HEK293 (cell line): ENCODE data around the gene PRM1.

ENCODE experiments used
- CTCF ChIA-PET: fragments of 350-600 bp; formaldehyde crosslinking; extraction: SDS; loops from one replicate; lab custom pipeline; 2021; ENCODE audit warnings: antibody characterized with exemption; lab: Yijun Ruan, JAX
- POLR2A ChIA-PET: fragments of 300-600 bp; formaldehyde crosslinking; extraction: SDS; loops from one replicate; lab custom pipeline; 2020; ENCODE audit warnings: antibody characterized with exemption, inconsistent platforms; lab: Yijun Ruan, JAX
- H3K27ac ChIP-seq: fragments of 200-500 bp; sonication (Bioruptor generic); 2 replicates; pipeline ENCODE4 v1.5.1; 2014; ENCODE audit warnings: low read depth, low read length, control low read depth, inconsistent platforms; ENCODE audit errors: extremely low read depth
- H3K36me3 ChIP-seq, 2 experiments: fragments of 200-500 bp in 1 of 2; sonication (Bioruptor generic) in 1 of 2; 1 replicate in 1 of 2; 2 replicates in 1 of 2; pipeline ENCODE4 v1.5.1; 2014 to 2017; ENCODE audit warnings: inconsistent platforms in 2 of 2, low read length in 2 of 2; ENCODE audit not compliant: control insufficient read depth in 2 of 2, insufficient read depth in 1 of 2
- H3K4me1 ChIP-seq: fragments of 200-500 bp; sonication (Bioruptor generic); 2 replicates; pipeline ENCODE4 v1.5.1; 2014; ENCODE audit warnings: mild to moderate bottlenecking, low read length, inconsistent platforms; ENCODE audit not compliant: control insufficient read depth, insufficient read depth
- H3K4me3 ChIP-seq: 2 replicates; pipeline ENCODE4 v1.5.1; 2011; ENCODE audit warnings: low read depth, mild to moderate bottlenecking, control low read depth, low read length, moderate library complexity
- H3K9me3 ChIP-seq: fragments of 200-500 bp; sonication (Bioruptor generic); 2 replicates; pipeline ENCODE4 v1.5.1; 2014; ENCODE audit warnings: low read depth, low read length, inconsistent platforms; ENCODE audit not compliant: control insufficient read depth, insufficient read depth
- EGR2 ChIP-seq: fragments of 450-650 bp; formaldehyde crosslinking; IDR thresholded peaks from 2 replicates; pipeline ENCODE4 v1.5.1; 2016; ENCODE audit warnings: low read depth, missing biosample characterization, missing genetic modification characterization
- IKZF3 ChIP-seq: fragments of 450-650 bp; IDR thresholded peaks from 2 replicates; pipeline ENCODE4 v1.5.0; 2018; ENCODE audit warnings: missing biosample characterization, mild to moderate bottlenecking, missing genetic modification characterization, moderate library complexity
- PATZ1 ChIP-seq: fragments of 450-650 bp; formaldehyde crosslinking; IDR thresholded peaks from 2 replicates; pipeline ENCODE4 v1.5.1; 2016; ENCODE audit warnings: missing biosample characterization, missing genetic modification characterization
- SP3 ChIP-seq: fragments of 450-650 bp; formaldehyde crosslinking; IDR thresholded peaks from 2 replicates; pipeline ENCODE4 v1.5.1; 2016; ENCODE audit warnings: missing biosample characterization, missing genetic modification characterization
- ZNF18 ChIP-seq: fragments of 450-650 bp; formaldehyde crosslinking; IDR thresholded peaks from 2 replicates; pipeline ENCODE4 v1.5.1; 2016; ENCODE audit warnings: missing biosample characterization, missing genetic modification characterization
- ZNF239 ChIP-seq: fragments of 450-650 bp; formaldehyde crosslinking; IDR thresholded peaks from 2 replicates; pipeline ENCODE4 v1.5.1; 2016; ENCODE audit warnings: missing biosample characterization, missing genetic modification characterization
- ZNF292 ChIP-seq: fragments of 450-650 bp; formaldehyde crosslinking; IDR thresholded peaks from 2 replicates; pipeline ENCODE4 v1.5.1; 2016; ENCODE audit warnings: low read depth, missing biosample characterization, missing genetic modification characterization, borderline replicate concordance
- ZNF311 ChIP-seq: fragments of 450-650 bp; formaldehyde crosslinking; IDR thresholded peaks from 2 replicates; pipeline ENCODE4 v1.5.1; 2017; ENCODE audit warnings: missing biosample characterization, missing genetic modification characterization, borderline replicate concordance
- ZNF335 ChIP-seq: fragments of 450-650 bp; formaldehyde crosslinking; conservative IDR thresholded peaks from 2 replicates; pipeline ENCODE4 v1.5.1; 2016; ENCODE audit warnings: missing biosample characterization, missing genetic modification characterization
- ZNF366 ChIP-seq: fragments of 450-650 bp; formaldehyde crosslinking; conservative IDR thresholded peaks from 2 replicates; pipeline ENCODE4 v1.5.1; 2016; ENCODE audit warnings: missing biosample characterization, missing genetic modification characterization
- ZNF398 ChIP-seq: fragments of 450-650 bp; formaldehyde crosslinking; IDR thresholded peaks from 2 replicates; pipeline ENCODE4 v1.5.1; 2017; ENCODE audit warnings: missing biosample characterization, missing genetic modification characterization
- ZNF488 ChIP-seq: fragments of 450-650 bp; formaldehyde crosslinking; IDR thresholded peaks from 2 replicates; pipeline ENCODE4 v1.5.1; 2016; ENCODE audit warnings: missing biosample characterization, missing genetic modification characterization
- ZNF521 ChIP-seq: fragments of 450-650 bp; formaldehyde crosslinking; IDR thresholded peaks from 2 replicates; pipeline ENCODE4 v1.5.1; 2017; ENCODE audit warnings: missing biosample characterization, mild to moderate bottlenecking, missing genetic modification characterization
- ZNF624 ChIP-seq: fragments of 450-650 bp; formaldehyde crosslinking; IDR thresholded peaks from 2 replicates; pipeline ENCODE4 v1.5.1; 2017; ENCODE audit warnings: missing biosample characterization, missing genetic modification characterization
- ZNF664 ChIP-seq: fragments of 450-650 bp; formaldehyde crosslinking; IDR thresholded peaks from 2 replicates; pipeline ENCODE4 v1.5.1; 2016; ENCODE audit warnings: missing biosample characterization, missing genetic modification characterization
- ZNF791 ChIP-seq: fragments of 450-650 bp; formaldehyde crosslinking; IDR thresholded peaks from 2 replicates; pipeline ENCODE4 v1.5.1; 2016; ENCODE audit warnings: missing biosample characterization, missing genetic modification characterization
- ZSCAN16 ChIP-seq: fragments of 450-650 bp; formaldehyde crosslinking; IDR thresholded peaks from 2 replicates; pipeline ENCODE4 v1.5.1; 2016; ENCODE audit warnings: missing biosample characterization, missing genetic modification characterization

The PRM1 gene

GRCh38 chr16:11251525-11252481, 29.3 kb downstream of the PRM1 start (continued):
- TF ChIP-seq ZNF292 (tag by site-specific recombination): no peak
- no peak for TF ChIP-seq ZNF366
- TF ChIP-seq EGR2 (tag by site-specific recombination): peak; percentile 60; the same call in 1 of the 2 replicates
- no peak for TF ChIP-seq ZNF521 (tag by site-specific recombination)
- no peak for TF ChIP-seq ZNF624 (tag by site-specific recombination)
- TF ChIP-seq ZNF239 (tag by site-specific recombination): no peak
- TF ChIP-seq PATZ1 (tag by site-specific recombination): no peak; the same call in 1 of the 2 replicates
- no peak for TF ChIP-seq SP3 (tag by site-specific recombination)
- no peak for TF ChIP-seq ZNF664 (tag by site-specific recombination)
- no peak for TF ChIP-seq ZNF335
- TF ChIP-seq ZNF791 (tag by site-specific recombination): no peak
- TF ChIP-seq IKZF3 (tag by site-specific recombination): no peak
- peak; percentile 47; the same call in 1 of the 2 replicates for TF ChIP-seq ZNF398 (tag by site-specific recombination)
- TF ChIP-seq ZNF488 (tag by site-specific recombination): no peak
- no peak for TF ChIP-seq ZNF18 (tag by site-specific recombination)

- TF ChIP-seq ZNF311 (tag by site-specific recombination): no peak
- TF ChIP-seq ZSCAN16 (tag by site-specific recombination): 0 out of 2 replicates have a peak, but pooled peaks have one; percentile 25
- Histone ChIP-seq H3K9me3 (no peaks in the 10 kb centered on the region), H3K36me3 (no peaks in the 10 kb centered on the region), H3K27ac (no peak overlapping the region), H3K4me1 (no peaks in the 10 kb centered on the region), H3K4me3 (no peak overlapping the region)
- POLR2A ChIA-PET: interaction anchor here (0.6 kb wide), 1 partner anchor 142 kb away, joined by 4 read pairs; no protein-coding TSS in a partner anchor
- CTCF ChIA-PET: no interaction called here
These were observed 30.2 kb downstream of the PRM1 start for GRCh38 chr16:11250786-11251524.
